ENCODE data around the gene RHEB.
"Not testable (repeated sequence)": the region's sequence is repeated elsewhere in the genome, so short reads cannot be mapped to it uniquely, and the experiment has no call there.

Gene RHEB

GRCh38 chr7:151550656-151551286 is 31.1 kb upstream of the RHEB start:
- Histone ChIP-seq H3K36me3 (ENCODE audit: insufficient read depth, low read length) (no peaks in the 10 kb centered on the region), H3K4me3 (ENCODE audit: low read length) (no peak overlapping the region), H3K27ac (ENCODE audit: low read depth, low read length) (no peak overlapping the region), H3K9me3 (ENCODE audit: insufficient read depth, low read depth, low read length) (no peaks in the 10 kb centered on the region), H3K4me1 (ENCODE audit: insufficient read depth, low read length) (no peaks in the 10 kb centered on the region), H3K9ac (ENCODE audit: low read depth, low read length) (no peak overlapping the region), H3K27me3 (ENCODE audit: insufficient read depth, low read length) (no peaks in the 10 kb centered on the region)
- WGBS: 61% methylated on average over 3 of the region's 3 CpGs

DNA sequence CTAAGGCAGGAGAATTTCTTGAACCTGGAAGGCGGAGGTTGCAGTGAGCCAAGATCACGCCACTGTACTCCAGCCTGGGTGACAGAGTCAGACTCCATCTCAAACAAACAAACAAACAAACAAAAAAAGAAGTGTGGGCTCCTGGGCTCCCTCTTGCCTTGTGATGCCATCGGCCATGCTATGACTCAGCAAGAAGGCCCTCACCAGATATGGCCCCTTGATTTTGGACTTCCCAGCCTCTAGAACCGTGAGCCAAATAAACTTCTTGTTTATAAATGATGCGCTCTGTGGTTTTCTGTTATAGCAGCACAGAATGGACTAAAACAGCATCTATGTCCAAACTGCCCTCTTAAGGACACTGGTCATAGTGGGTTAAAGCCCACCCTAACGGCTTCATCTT is 29.9 kb upstream of the RHEB start:
- H3K27ac ChIP-seq (ENCODE audit: low read depth, low read length): no peak overlapping the region
- no peaks in the 10 kb centered on the region for H3K36me3 ChIP-seq (ENCODE audit: insufficient read depth, low read length)
- H3K9me3 ChIP-seq (ENCODE audit: insufficient read depth, low read depth, low read length): no peaks in the 10 kb centered on the region
- H3K27me3 ChIP-seq (ENCODE audit: insufficient read depth, low read length): no peaks in the 10 kb centered on the region
- no peak overlapping the region for H3K4me3 ChIP-seq (ENCODE audit: low read length)
- WGBS: 94% methylated on average over 6 of the region's 6 CpGs
- H3K9ac ChIP-seq (ENCODE audit: low read depth, low read length): no peak overlapping the region
- H3K4me1 ChIP-seq (ENCODE audit: insufficient read depth, low read length): no peaks in the 10 kb centered on the region

DNA sequence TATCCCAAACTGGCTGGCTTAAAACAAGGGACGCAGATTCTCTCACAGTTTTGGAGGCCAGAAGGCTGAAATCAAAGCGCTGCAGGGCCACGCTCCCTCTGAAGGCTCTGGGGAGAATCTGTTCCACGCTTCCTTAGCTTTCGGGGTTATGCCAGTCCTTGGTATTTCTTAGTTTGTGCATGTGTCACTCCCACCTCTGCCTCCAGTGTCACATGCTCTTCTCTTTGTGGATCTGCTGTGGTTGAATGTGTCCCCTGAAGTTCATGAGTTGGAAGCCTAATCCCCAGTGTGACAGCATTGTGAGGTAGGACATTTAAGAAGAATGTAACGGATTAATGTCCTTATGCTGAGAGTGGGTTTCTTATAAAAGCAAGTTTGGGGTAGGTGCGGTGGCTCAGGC is 29.4 kb upstream of the RHEB start:
- Histone ChIP-seq H3K9ac (ENCODE audit: low read depth, low read length) (no peak overlapping the region), H3K27me3 (ENCODE audit: insufficient read depth, low read length) (no peaks in the 10 kb centered on the region), H3K36me3 (ENCODE audit: insufficient read depth, low read length) (no peaks in the 10 kb centered on the region), H3K4me1 (ENCODE audit: insufficient read depth, low read length) (no peaks in the 10 kb centered on the region), H3K27ac (ENCODE audit: low read depth, low read length) (no peak overlapping the region), H3K9me3 (ENCODE audit: insufficient read depth, low read depth, low read length) (no peaks in the 10 kb centered on the region), H3K4me3 (ENCODE audit: low read length) (no peak overlapping the region)
- WGBS: 90% methylated on average over 7 of the region's 7 CpGs

DNA sequence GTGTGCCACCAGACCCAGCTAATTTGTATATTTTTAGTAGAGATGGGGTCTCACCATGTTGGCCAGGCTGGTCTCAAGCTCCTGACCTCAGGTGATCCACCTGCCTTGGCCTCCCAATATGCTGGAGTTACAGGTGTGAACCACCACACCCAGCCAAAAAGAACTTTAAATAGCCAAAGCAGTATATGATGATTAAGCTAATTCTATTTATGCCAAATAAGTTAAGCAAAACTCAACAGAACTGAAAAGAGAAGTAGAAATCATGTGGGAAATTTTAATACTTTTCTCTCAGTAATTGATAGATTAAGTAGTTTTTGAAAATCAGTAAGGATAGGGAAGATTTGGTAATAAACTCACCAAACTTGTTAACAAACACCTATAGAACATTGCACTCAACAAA is 24.5 kb upstream of the RHEB start:
- Histone ChIP-seq H3K27ac (ENCODE audit: low read depth, low read length) (no peak overlapping the region), H3K27me3 (ENCODE audit: insufficient read depth, low read length) (no peaks in the 10 kb centered on the region), H3K9ac (ENCODE audit: low read depth, low read length) (no peak overlapping the region), H3K36me3 (ENCODE audit: insufficient read depth, low read length) (no peaks in the 10 kb centered on the region), H3K9me3 (ENCODE audit: insufficient read depth, low read depth, low read length) (no peaks in the 10 kb centered on the region), H3K4me3 (ENCODE audit: low read length) (no peak overlapping the region), H3K4me1 (ENCODE audit: insufficient read depth, low read length) (no peaks in the 10 kb centered on the region)

DNA sequence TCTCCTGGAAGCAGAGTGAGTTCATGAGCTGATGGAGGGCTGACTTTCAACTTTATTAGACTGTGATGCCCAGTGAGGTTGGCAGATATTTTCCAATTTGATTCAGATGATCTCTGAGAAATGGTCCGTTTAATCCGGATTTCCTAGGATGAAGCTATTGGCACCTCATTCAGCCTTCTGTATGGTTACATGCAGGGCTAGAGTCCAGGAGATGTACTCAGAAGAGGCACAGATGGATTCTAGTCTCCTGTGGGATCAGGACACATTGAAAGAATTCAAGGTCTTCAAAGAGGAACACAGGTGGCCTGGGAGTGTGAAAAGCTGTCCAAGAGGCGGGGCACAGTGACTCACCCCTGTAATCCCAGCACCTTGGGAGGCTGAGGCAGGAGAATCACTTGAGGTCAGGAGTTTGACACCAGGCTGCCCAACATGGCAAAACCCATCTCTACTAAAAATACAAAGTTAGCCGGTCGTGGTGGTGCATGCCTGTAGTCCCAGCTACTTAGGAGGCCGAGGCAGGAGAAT is 23.0 kb upstream of the RHEB start:
- no peaks in the 10 kb centered on the region for H3K9me3 ChIP-seq (ENCODE audit: insufficient read depth, low read depth, low read length)
- H3K36me3 ChIP-seq (ENCODE audit: insufficient read depth, low read length): no peaks in the 10 kb centered on the region
- H3K4me1 ChIP-seq (ENCODE audit: insufficient read depth, low read length): no peaks in the 10 kb centered on the region
- WGBS: 96% methylated on average over 6 of the region's 6 CpGs
- H3K4me3 ChIP-seq (ENCODE audit: low read length): no peak overlapping the region
- H3K27me3 ChIP-seq (ENCODE audit: insufficient read depth, low read length): no peaks in the 10 kb centered on the region
- no peak overlapping the region for H3K27ac ChIP-seq (ENCODE audit: low read depth, low read length)
- H3K9ac ChIP-seq (ENCODE audit: low read depth, low read length): no peak overlapping the region

- WGBS: 92% methylated on average over 17 of the region's 17 CpGs
- Histone ChIP-seq H3K4me1 (ENCODE audit: insufficient read depth, low read length) (no peaks in the 10 kb centered on the region), H3K27ac (ENCODE audit: low read depth, low read length) (no peak overlapping the region), H3K36me3 (ENCODE audit: insufficient read depth, low read length) (no peaks in the 10 kb centered on the region), H3K9ac (ENCODE audit: low read depth, low read length) (no peak overlapping the region), H3K9me3 (ENCODE audit: insufficient read depth, low read depth, low read length) (no peaks in the 10 kb centered on the region), H3K4me3 (ENCODE audit: low read length) (no peak overlapping the region), H3K27me3 (ENCODE audit: insufficient read depth, low read length) (no peaks in the 10 kb centered on the region)
Measured at GRCh38 chr7:151541709-151542499, 22.2 kb upstream of the RHEB start.

DNA sequence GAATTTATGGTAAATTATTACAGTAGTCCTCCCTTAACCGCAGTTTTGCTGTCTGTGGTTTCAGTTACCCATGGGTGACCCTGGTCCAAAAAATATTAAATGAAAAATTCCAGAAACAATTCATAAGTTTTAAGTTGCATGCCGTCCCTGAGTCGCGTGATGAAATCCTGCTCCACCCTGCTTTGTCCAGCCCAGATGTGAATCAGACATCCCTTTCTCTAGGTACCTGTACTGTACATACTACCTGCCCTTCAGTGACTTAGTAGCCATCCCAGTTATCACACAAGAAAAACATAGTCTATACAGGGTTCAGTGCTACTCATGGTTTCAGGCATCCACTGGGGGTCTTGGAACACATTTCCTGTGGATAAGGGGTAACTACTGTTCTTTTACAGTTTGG is 20.5 kb upstream of the RHEB start:
- Histone ChIP-seq H3K27ac (ENCODE audit: low read depth, low read length) (no peak overlapping the region), H3K9ac (ENCODE audit: low read depth, low read length) (no peak overlapping the region), H3K4me1 (ENCODE audit: insufficient read depth, low read length) (no peaks in the 10 kb centered on the region), H3K36me3 (ENCODE audit: insufficient read depth, low read length) (no peaks in the 10 kb centered on the region), H3K9me3 (ENCODE audit: insufficient read depth, low read depth, low read length) (no peaks in the 10 kb centered on the region), H3K27me3 (ENCODE audit: insufficient read depth, low read length) (no peaks in the 10 kb centered on the region), H3K4me3 (ENCODE audit: low read length) (no peak overlapping the region)
- WGBS: 94% methylated on average over 4 of the region's 4 CpGs

DNA sequence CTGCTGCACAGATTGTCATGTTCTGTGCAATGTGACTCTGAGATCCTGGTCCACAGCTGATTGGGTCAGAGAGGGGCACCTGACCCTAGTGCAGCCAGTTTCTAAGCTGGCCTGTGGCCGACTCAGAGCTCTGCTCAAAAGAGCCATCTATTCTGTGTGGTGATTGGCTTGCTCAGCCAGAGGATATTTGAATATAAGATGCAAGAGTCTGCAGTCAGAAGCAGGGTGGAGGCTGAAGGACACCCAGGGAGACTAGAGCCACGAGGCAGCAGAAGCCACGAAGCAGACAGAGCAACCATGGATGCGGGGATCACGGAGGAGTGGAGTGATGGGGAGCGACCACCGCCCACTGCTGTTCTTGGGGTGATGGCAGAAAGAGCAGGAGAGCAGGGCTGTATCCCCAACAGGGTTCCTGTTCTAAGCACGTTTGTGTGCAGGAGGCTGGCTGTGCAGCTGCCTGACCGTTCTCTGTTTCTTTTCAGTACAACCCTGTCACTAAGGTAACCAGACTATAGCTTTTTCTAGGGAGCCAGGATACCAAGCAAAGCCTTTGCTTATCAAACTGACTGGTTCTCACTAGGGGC is 19.5 kb upstream of the RHEB start:
- no peaks in the 10 kb centered on the region for H3K36me3 ChIP-seq (ENCODE audit: insufficient read depth, low read length)
- WGBS: 81% methylated on average over 9 of the region's 9 CpGs
- H3K27me3 ChIP-seq (ENCODE audit: insufficient read depth, low read length): no peaks in the 10 kb centered on the region
- H3K27ac ChIP-seq (ENCODE audit: low read depth, low read length): no peak overlapping the region
- no peak overlapping the region for H3K9ac ChIP-seq (ENCODE audit: low read depth, low read length)
- no peak overlapping the region for H3K4me3 ChIP-seq (ENCODE audit: low read length)
- H3K4me1 ChIP-seq (ENCODE audit: insufficient read depth, low read length): no peaks in the 10 kb centered on the region
- no peaks in the 10 kb centered on the region for H3K9me3 ChIP-seq (ENCODE audit: insufficient read depth, low read depth, low read length)

DNA sequence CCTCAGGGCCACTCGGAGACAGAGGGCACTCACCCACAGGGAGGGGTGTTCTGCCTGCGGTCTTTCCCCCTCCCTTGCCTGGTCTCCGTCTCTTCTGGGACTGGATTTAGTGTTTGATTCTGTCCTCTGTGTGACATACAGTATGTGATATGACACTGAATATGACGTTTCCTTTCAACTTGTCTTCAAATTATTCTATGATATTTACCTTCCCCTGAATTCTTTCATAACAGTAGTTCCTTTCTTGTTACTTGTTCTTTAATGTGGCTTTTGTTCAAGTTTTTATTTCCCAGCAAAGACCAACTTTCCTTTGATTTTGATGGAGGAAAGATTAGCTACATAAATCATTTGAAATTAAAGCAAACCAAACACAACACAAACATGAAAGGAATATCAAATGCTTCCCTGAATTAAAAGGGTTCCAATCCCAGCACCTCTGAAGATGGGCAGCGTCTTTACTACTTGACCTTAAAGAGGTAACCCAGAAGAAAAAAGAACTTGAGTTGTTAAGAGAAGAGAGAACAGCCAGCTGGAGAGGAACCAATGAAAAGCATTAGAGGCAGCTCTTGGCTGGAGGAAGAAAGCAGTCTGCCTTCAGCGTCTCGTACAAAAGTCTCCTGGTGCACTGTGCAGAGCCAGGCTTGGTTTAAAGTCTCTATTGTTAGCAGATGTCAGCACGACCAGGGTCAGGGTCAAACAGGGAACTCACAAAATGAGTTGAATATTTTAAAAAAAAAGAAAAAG is 18.3 kb upstream of the RHEB start:
- Histone ChIP-seq H3K27me3 (ENCODE audit: insufficient read depth, low read length) (no peaks in the 10 kb centered on the region), H3K27ac (ENCODE audit: low read depth, low read length) (no peak overlapping the region), H3K36me3 (ENCODE audit: insufficient read depth, low read length) (no peaks in the 10 kb centered on the region), H3K4me3 (ENCODE audit: low read length) (no peak overlapping the region), H3K9me3 (ENCODE audit: insufficient read depth, low read depth, low read length) (no peaks in the 10 kb centered on the region), H3K9ac (ENCODE audit: low read depth, low read length) (no peak overlapping the region), H3K4me1 (ENCODE audit: insufficient read depth, low read length) (no peaks in the 10 kb centered on the region)
- WGBS: 89% methylated on average over 6 of the region's 8 CpGs

DNA sequence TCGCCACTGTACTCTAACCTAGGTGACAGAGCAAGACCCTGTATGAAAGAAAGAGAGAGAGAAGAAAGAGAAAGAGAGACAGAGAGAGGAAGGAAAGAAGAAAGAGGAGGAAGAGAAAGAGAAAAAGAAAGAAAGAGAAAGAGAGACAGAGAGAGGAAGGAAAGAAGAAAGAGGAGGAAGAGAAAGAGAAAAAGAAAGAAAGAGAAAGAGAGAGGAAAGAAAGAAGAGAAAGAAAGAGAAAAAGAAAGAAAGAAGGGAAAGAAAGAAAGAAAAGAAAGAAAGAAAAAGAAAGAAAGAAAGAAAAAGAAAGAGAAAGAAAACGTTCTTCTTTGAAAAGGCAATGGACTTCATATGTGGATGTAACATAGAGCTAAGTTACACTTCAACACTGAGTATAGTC is 16.5 kb upstream of the RHEB start:
- not testable (repeated sequence) for H3K27ac ChIP-seq (ENCODE audit: low read depth, low read length); H3K36me3 ChIP-seq (ENCODE audit: insufficient read depth, low read length); H3K9me3 ChIP-seq (ENCODE audit: insufficient read depth, low read depth, low read length); H3K4me3 ChIP-seq (ENCODE audit: low read length); H3K27me3 ChIP-seq (ENCODE audit: insufficient read depth, low read length); H3K9ac ChIP-seq (ENCODE audit: low read depth, low read length); H3K4me1 ChIP-seq (ENCODE audit: insufficient read depth, low read length)
- 93% methylated on average over 2 of the region's 2 CpGs for WGBS

GRCh38 chr7:151529842-151530241 is 10.1 kb upstream of the RHEB start:
- Histone ChIP-seq H3K4me3 (ENCODE audit: low read length) (no peak overlapping the region), H3K9ac (ENCODE audit: low read depth, low read length) (no peak overlapping the region), H3K9me3 (ENCODE audit: insufficient read depth, low read depth, low read length) (peaks cover 11% of the 10 kb centered on the region; the same call in 1 of the 2 replicates), H3K4me1 (ENCODE audit: insufficient read depth, low read length) (no peaks in the 10 kb centered on the region), H3K27me3 (ENCODE audit: insufficient read depth, low read length) (no peaks in the 10 kb centered on the region), H3K27ac (ENCODE audit: low read depth, low read length) (no peak overlapping the region), H3K36me3 (ENCODE audit: insufficient read depth, low read length) (no peaks in the 10 kb centered on the region)
